HEK293 (cell line): ENCODE measurements around the gene ZNF319.

Experiments used
- CTCF ChIP-seq: fragments of 450-650 bp; formaldehyde crosslinking; IDR thresholded peaks from 2 replicates; pipeline ENCODE4 v1.5.1; 2016; ENCODE audit warnings: missing biosample characterization, missing genetic modification characterization
- REST ChIP-seq: fragments of 450-650 bp; formaldehyde crosslinking; IDR thresholded peaks from 2 replicates; pipeline ENCODE4 v1.5.1; 2016; ENCODE audit warnings: missing biosample characterization, missing genetic modification characterization
- SALL2 ChIP-seq: fragments of 450-650 bp; formaldehyde crosslinking; IDR thresholded peaks from 2 replicates; pipeline ENCODE4 v1.5.0; 2017; ENCODE audit warnings: missing biosample characterization, mild to moderate bottlenecking, missing genetic modification characterization, borderline replicate concordance
- TCF7L2 ChIP-seq: IDR thresholded peaks from 2 replicates; pipeline ENCODE4 v1.6.1; 2011; ENCODE audit warnings: low read depth, mild to moderate bottlenecking, inconsistent platforms, low read length, moderate library complexity, borderline replicate concordance
- ZBTB8A ChIP-seq: fragments of 450-650 bp; formaldehyde crosslinking; IDR thresholded peaks from 2 replicates; pipeline ENCODE4 v1.5.1; 2016; ENCODE audit warnings: missing biosample characterization, missing genetic modification characterization
- ZNF148 ChIP-seq: fragments of 450-650 bp; formaldehyde crosslinking; IDR thresholded peaks from 2 replicates; pipeline ENCODE4 v1.5.0; 2017; ENCODE audit warnings: missing biosample characterization, missing genetic modification characterization, borderline replicate concordance

- TF ChIP-seq CTCF (no peak), TCF7L2 (no peak), REST (tag by site-specific recombination) (no peak), ZBTB8A (tag by site-specific recombination) (no peak), ZNF148 (tag by site-specific recombination) (no peak), SALL2 (tag by site-specific recombination) (no peak)
These were observed 45.8 kb upstream of the ZNF319 start for GRCh38 chr16:58046054-58046881.
